BE2C (cell line): ENCODE results near the gene RIC1.
"Not testable (repeated sequence)": the region's sequence is repeated elsewhere in the genome, so short reads cannot be mapped to it uniquely, and the experiment has no call there.

Source experiments
- DNase-seq: peaks from one replicate; pipeline ENCODE4 v3.0.0-alpha.2; 2020
- H3K27me3 ChIP-seq: fragments of 250-450 bp; sonication (Bioruptor Pico); 2 replicates; pipeline ENCODE4 v1.5.1; 2020; ENCODE audit warnings: mild to moderate bottlenecking
- H3K36me3 ChIP-seq: fragments of 250-450 bp; sonication (Bioruptor Pico); 2 replicates; pipeline ENCODE4 v1.5.1; 2020; ENCODE audit warnings: mild to moderate bottlenecking
- H3K4me1 ChIP-seq: fragments of 250-450 bp; sonication (Bioruptor Pico); 2 replicates; pipeline ENCODE4 v1.5.1; 2020
- H3K4me3 ChIP-seq: 2 replicates; pipeline ENCODE4 v1.5.1; 2011; ENCODE audit warnings: low read depth, low read length
- H3K9me3 ChIP-seq: fragments of 250-450 bp; sonication (Bioruptor Pico); 2 replicates; pipeline ENCODE4 v1.5.1; 2020
- TF ChIP-seq, protein P1 (sequence below): IDR thresholded peaks from 2 replicates; pipeline ENCODE4 v1.5.1; 2012; ENCODE audit warnings: mild to moderate bottlenecking, low read depth, low read length

RIC1 gene

DNA sequence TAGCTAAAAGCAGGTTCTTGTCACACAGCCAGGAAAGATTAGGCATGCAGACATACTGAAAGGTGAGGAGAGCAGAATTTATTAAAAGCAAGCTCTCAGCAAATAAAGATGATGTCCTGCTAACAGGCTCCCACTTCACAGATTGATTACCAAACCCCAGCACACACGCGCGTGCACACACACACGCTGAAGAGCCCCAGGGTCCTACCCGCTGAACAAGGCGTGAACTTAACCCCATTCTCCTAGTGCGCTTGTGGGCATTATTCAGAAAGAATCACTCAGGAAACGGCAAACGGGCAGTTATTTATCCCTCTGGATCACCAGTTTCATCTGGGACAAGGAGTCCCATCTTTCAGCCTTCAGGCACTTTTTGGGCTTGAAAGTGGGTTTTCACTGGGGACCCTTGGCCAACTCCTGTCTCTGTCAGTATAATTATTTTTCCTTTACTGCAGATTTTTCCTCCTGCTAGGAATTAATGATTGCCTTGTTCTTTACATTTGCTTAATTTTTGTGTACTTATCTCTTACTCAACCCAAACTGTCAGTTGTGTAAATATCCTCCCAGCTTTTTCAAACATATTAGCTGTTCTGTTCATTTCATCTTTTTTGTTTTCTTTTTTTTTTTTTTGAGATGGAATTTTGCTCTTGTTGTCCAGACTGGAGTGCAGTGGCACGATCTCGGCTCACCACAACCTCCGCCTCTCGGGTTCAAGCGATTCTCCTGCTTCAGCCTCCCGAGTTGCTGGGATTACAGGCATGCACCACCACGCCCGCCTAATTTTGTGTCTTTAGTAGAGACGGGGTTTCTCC lies 92.6 kb downstream of the RIC1 start:
- H3K4me3 ChIP-seq, result no peak overlapping the region
- no peaks in the 10 kb centered on the region for H3K27me3 ChIP-seq
- no peak for DNase-seq
- TF ChIP-seq, protein P1, sequence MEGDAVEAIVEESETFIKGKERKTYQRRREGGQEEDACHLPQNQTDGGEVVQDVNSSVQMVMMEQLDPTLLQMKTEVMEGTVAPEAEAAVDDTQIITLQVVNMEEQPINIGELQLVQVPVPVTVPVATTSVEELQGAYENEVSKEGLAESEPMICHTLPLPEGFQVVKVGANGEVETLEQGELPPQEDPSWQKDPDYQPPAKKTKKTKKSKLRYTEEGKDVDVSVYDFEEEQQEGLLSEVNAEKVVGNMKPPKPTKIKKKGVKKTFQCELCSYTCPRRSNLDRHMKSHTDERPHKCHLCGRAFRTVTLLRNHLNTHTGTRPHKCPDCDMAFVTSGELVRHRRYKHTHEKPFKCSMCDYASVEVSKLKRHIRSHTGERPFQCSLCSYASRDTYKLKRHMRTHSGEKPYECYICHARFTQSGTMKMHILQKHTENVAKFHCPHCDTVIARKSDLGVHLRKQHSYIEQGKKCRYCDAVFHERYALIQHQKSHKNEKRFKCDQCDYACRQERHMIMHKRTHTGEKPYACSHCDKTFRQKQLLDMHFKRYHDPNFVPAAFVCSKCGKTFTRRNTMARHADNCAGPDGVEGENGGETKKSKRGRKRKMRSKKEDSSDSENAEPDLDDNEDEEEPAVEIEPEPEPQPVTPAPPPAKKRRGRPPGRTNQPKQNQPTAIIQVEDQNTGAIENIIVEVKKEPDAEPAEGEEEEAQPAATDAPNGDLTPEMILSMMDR, result no peak
- no peaks in the 10 kb centered on the region for H3K9me3 ChIP-seq
- H3K4me1 ChIP-seq, result peaks cover 4% of the 10 kb centered on the region
- H3K36me3 ChIP-seq, result no peaks in the 10 kb centered on the region; the same call in 1 of the 2 replicates

DNA sequence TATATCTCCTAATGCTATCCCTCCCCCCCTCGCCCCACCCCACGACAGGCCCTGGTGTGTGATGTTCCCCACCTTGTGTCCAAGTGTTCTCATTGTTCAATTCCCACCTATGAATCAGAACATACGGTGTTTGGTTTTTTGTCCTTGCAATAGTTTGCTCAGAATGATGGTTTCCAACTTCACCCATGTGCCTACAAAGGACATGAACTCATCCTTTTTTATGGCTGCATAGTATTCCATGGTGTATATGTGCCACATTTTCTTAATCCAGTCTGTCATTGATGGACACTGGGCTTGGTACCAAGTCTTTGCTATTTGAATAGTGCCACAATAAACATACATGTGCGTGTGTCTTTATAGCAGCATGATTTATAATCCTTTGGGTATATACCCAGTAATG lies 93.8 kb downstream of the RIC1 start:
- H3K36me3 ChIP-seq, H3K9me3 ChIP-seq, H3K4me3 ChIP-seq: not testable (repeated sequence)

GRCh38 chr9:5735072-5735471 lies 106.2 kb downstream of the RIC1 start:
- DNase-seq, result no peak
- TF ChIP-seq, protein P1, result no peak
- no peaks in the 10 kb centered on the region for H3K27me3 ChIP-seq
- peaks cover 11% of the 10 kb centered on the region for H3K36me3 ChIP-seq
- H3K9me3 ChIP-seq, result no peaks in the 10 kb centered on the region
- H3K4me1 ChIP-seq, result no peaks in the 10 kb centered on the region
- H3K4me3 ChIP-seq, result no peak overlapping the region

More for the DNA sequence above, 93.8 kb downstream of the RIC1 start:
- not testable (repeated sequence) for DNase-seq, H3K27me3 ChIP-seq, H3K4me1 ChIP-seq

DNA sequence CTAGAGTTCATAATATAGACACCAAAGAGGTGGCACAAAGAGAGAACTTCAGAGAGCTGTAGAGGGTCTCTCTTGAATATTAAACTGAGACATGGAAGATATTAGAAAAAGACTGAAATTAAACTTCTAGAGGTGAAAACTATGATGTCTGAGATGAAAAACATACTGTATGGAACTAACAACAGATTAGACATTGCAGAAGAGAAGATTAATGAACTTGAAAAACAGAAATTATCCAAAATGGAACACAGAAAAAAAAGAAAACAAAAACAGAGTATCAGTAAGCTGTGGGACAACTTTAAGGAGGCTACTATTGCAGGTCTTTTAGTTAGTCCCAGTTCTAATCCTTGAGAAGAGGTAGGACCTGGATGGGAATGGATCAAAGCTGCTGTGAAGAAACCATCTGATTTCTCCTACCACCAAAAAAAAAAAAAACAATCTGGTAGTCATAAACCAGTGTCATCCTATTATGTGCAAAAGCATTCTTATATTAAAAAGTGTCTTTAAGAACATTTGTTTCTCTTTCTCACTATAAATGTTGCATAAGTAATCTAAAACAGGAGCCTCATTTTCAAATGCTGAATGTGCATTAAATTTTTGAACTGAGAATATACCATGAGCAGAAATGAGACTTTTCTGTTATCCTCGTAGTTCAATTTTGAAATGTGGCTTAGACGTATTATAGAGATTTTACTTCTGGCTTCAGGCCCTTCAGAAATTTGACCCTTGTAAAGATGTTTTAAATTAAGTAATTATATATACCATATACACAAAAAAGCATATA lies 107.8 kb downstream of the RIC1 start:
- Histone ChIP-seq H3K4me3 (no peak overlapping the region), H3K4me1 (no peaks in the 10 kb centered on the region; the same call in 1 of the 2 replicates), H3K36me3 (peaks cover 13% of the 10 kb centered on the region), H3K9me3 (no peaks in the 10 kb centered on the region), H3K27me3 (no peaks in the 10 kb centered on the region)
- DNase-seq, result no peak
- TF ChIP-seq, protein P1, result no peak

- TF ChIP-seq, protein P1, result no peak
- no peaks in the 10 kb centered on the region for H3K27me3 ChIP-seq
- no peaks in the 10 kb centered on the region for H3K9me3 ChIP-seq
- H3K4me3 ChIP-seq, result no peak overlapping the region
- H3K4me1 ChIP-seq, result peaks cover 3% of the 10 kb centered on the region
- DNase-seq, result no peak
- peaks cover 22% of the 10 kb centered on the region for H3K36me3 ChIP-seq
Observed at GRCh38 chr9:5743109-5743508, 114.2 kb downstream of the RIC1 start.

DNA sequence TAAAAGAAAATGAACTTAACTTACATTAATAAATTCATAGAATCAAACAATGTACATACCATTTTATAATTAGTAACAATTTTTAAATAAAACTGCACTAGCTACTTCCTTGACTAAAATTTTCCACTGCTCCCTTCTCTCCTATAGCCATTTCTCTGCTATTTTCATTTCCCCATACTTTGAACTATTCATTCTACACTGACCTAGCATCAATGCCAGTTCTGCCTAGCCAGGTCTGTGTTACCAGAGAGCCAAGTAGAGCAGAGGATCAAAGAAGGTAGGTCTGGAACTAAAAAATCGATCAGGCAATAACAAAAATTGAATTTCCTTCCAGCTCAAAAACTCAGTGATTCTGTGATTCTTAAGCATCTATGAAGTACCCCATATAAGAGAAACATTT lies 119.5 kb downstream of the RIC1 start:
- H3K9me3 ChIP-seq, result no peaks in the 10 kb centered on the region
- no peak for DNase-seq
- H3K36me3 ChIP-seq, result peaks cover 23% of the 10 kb centered on the region
- no peaks in the 10 kb centered on the region; the same call in 1 of the 2 replicates for H3K4me1 ChIP-seq
- TF ChIP-seq, protein P1, result no peak
- no peak overlapping the region for H3K4me3 ChIP-seq
- no peaks in the 10 kb centered on the region for H3K27me3 ChIP-seq
